Fibroblast of lung (primary cell): Measurements from ENCODE around the gene APP.

Experiments
- CTCF ChIP-seq, 2 donors: IDR thresholded peaks in 1 of 2; conservative IDR thresholded peaks in 1 of 2; 1 replicate in 1 of 2; 2 replicates in 1 of 2; pipeline ENCODE4 v1.5.1; 2011 to 2012; ENCODE audit warnings: low read length in 2 of 2, control low read depth in 1 of 2, inconsistent platforms in 1 of 2, low read depth in 1 of 2, mild to moderate bottlenecking in 1 of 2
- EZH2 ChIP-seq: IDR thresholded peaks from 2 replicates; pipeline ENCODE4 v1.5.1; 2012; ENCODE audit warnings: low read length, control low read depth, mild to moderate bottlenecking; ENCODE audit errors: missing control alignments

GRCh38 chr21:26195708-26196107, 25.1 kb upstream of the APP start:
- TF ChIP-seq CTCF (conservative IDR thresholded peaks at IDR 0.05 in 1 of 2, IDR thresholded peaks at IDR 0.05 in 1 of 2; ENCODE audit: low read depth in 1 of 2, low read length in 2 of 2) (no peak), EZH2 (no peak)
